Hematopoietic multipotent progenitor cell treated with erythropoietin and hydrocortisone succinate and interleukin-3 and kit ligand, for 17 days (in vitro differentiated cells): ENCODE data around the gene C10orf143.
"Not testable (repeated sequence)": the region's sequence is repeated elsewhere in the genome, so short reads cannot be mapped to it uniquely, and the experiment has no call there.

Experiments
- DNase-seq: peaks from one replicate; pipeline ENCODE4 v3.0.0-alpha.2; 2015; ENCODE audit warnings: low spot score

The C10orf143 gene

GRCh38 chr10:130111113-130111851 is 652 bp upstream of the C10orf143 start:
- peak; percentile 97 for DNase-seq

GRCh38 chr10:130109796-130110245 is 809 bp downstream of the C10orf143 start:
- DNase-seq = peak; percentile 90

GRCh38 chr10:130108934-130109604 is 1.6 kb downstream of the C10orf143 start:
- DNase-seq = no peak

GRCh38 chr10:130108146-130108545 is 2.5 kb downstream of the C10orf143 start:
- DNase-seq = not testable (repeated sequence)

GRCh38 chr10:130105724-130106123 is 4.9 kb downstream of the C10orf143 start:
- DNase-seq = no peak

- no peak for DNase-seq
Measured at GRCh38 chr10:130099344-130099743, 11.3 kb downstream of the C10orf143 start.

- not testable (repeated sequence) for DNase-seq
Measured at GRCh38 chr10:130090565-130090964, 20.1 kb downstream of the C10orf143 start.

GRCh38 chr10:130080461-130080814 is 30.2 kb downstream of the C10orf143 start:
- no peak for DNase-seq

- no peak for DNase-seq
Measured at GRCh38 chr10:130079614-130080460, 30.8 kb downstream of the C10orf143 start.

- DNase-seq = no peak
Measured at GRCh38 chr10:130078120-130078519, 32.5 kb downstream of the C10orf143 start.

- no peak for DNase-seq
Measured at GRCh38 chr10:130076681-130077080, 33.9 kb downstream of the C10orf143 start.

GRCh38 chr10:130074639-130075038 is 36.0 kb downstream of the C10orf143 start:
- no peak for DNase-seq

GRCh38 chr10:130073912-130074311 is 36.7 kb downstream of the C10orf143 start:
- no peak for DNase-seq

- DNase-seq = no peak
Measured at GRCh38 chr10:130072247-130072646, 38.4 kb downstream of the C10orf143 start.

- DNase-seq = no peak
Measured at GRCh38 chr10:130067893-130068292, 42.7 kb downstream of the C10orf143 start.

- DNase-seq = no peak
Measured at GRCh38 chr10:130066743-130067142, 43.9 kb downstream of the C10orf143 start.

- DNase-seq = no peak
Measured at GRCh38 chr10:130065251-130065650, 45.4 kb downstream of the C10orf143 start.

- DNase-seq = no peak
Measured at GRCh38 chr10:130064783-130065182, 45.8 kb downstream of the C10orf143 start.

- DNase-seq = no peak
Measured at GRCh38 chr10:130062976-130063375, 47.7 kb downstream of the C10orf143 start.

GRCh38 chr10:130062201-130062600 is 48.4 kb downstream of the C10orf143 start:
- DNase-seq = no peak

GRCh38 chr10:130061760-130062159 is 48.9 kb downstream of the C10orf143 start:
- DNase-seq = no peak

- DNase-seq = no peak
Measured at GRCh38 chr10:130054021-130054420, 56.6 kb downstream of the C10orf143 start.

- no peak for DNase-seq
Measured at GRCh38 chr10:130053561-130053960, 57.1 kb downstream of the C10orf143 start.
